Smooth muscle cell (in vitro differentiated cells): ENCODE data around the gene SCYGR4. TPM values are rescaled to one million over a fixed set of nuclear protein-coding genes. Genes with fewer than 3 reads are reported as not detected.
A peak's percentile ranks its signal among the peaks of the same experiment; 100 is the strongest.

Experiments
- DNase-seq: peaks from one replicate; lab custom pipeline; 2025; ENCODE audit not compliant: unreplicated experiment; lab: John Stamatoyannopoulos, UW
- H2AFZ ChIP-seq: fragments of 200-600 bp; sonication (generic); 2 replicates; pipeline ENCODE4 v1.6.0; 2016; ENCODE audit warnings: antibody characterized with exemption, low read depth, mild to moderate bottlenecking
- H3F3A ChIP-seq: fragments of 200-600 bp; sonication (generic); 2 replicates; pipeline ENCODE4 v1.6.0; 2017; ENCODE audit warnings: antibody characterized with exemption, low read depth
- H3K27ac ChIP-seq: fragments of 200-600 bp; sonication (generic); 2 replicates; pipeline ENCODE4 v1.5.1; 2016; ENCODE audit warnings: low read depth, mild to moderate bottlenecking
- H3K27me3 ChIP-seq: fragments of 200-600 bp; sonication (generic); 2 replicates; pipeline ENCODE4 v1.6.1; 2016; ENCODE audit warnings: low read depth, mild to moderate bottlenecking
- H3K36me3 ChIP-seq: fragments of 200-600 bp; sonication (generic); 2 replicates; pipeline ENCODE4 v1.5.1; 2016; ENCODE audit warnings: low read depth
- H3K4me1 ChIP-seq: fragments of 200-600 bp; sonication (generic); 2 replicates; pipeline ENCODE4 v1.5.1; 2016; ENCODE audit warnings: low read depth
- H3K4me2 ChIP-seq: fragments of 200-600 bp; sonication (generic); 2 replicates; pipeline ENCODE4 v1.6.0; 2016; ENCODE audit warnings: mild to moderate bottlenecking
- H3K4me3 ChIP-seq: fragments of 200-600 bp; sonication (generic); 2 replicates; pipeline ENCODE4 v1.5.1; 2016; ENCODE audit warnings: mild to moderate bottlenecking
- H3K79me2 ChIP-seq: fragments of 200-600 bp; sonication (generic); 2 replicates; pipeline ENCODE4 v1.6.0; 2016; ENCODE audit warnings: low read depth, mild to moderate bottlenecking
- H3K9ac ChIP-seq: fragments of 200-600 bp; sonication (generic); 2 replicates; pipeline ENCODE4 v1.6.0; 2016; ENCODE audit warnings: low read depth
- H3K9me3 ChIP-seq: fragments of 200-600 bp; sonication (generic); replicated peaks from 2 replicates; pipeline ENCODE4 v1.5.1; 2016; ENCODE audit warnings: low read depth
- H4K20me1 ChIP-seq: fragments of 200-600 bp; sonication (generic); 2 replicates; pipeline ENCODE4 v1.6.0; 2016; ENCODE audit warnings: low read depth
- CTCF ChIP-seq: fragments of 200-600 bp; sonication (generic); IDR thresholded peaks from 2 replicates; pipeline ENCODE4 v1.5.1; 2017; ENCODE audit warnings: borderline replicate concordance, mild to moderate bottlenecking, antibody characterized with exemption; ENCODE audit not compliant: insufficient read depth, poor library complexity, severe bottlenecking
- WGBS: methylation state at CpG from one replicate; pipeline ENCODE4 v1.1.7; 2016; ENCODE audit warnings: low lambda C conversion rate; 5-methylcytosine and 5-hydroxymethylcytosine counted together
- polyA plus RNA-seq: library from polyadenylated mRNA; unstranded; fragments of >200 nt; fragmentation: Nextera tagmentation; extraction: Ambion mirVana; gene quantifications from 2 replicates; pipeline ENCODE4 v1.2.1, GENCODE V29; 2016
- total RNA-seq: library from RNA; depleted of rRNA; stranded (reverse); fragments of >200 nt; gene quantifications from 2 replicates; pipeline ENCODE4 v1.2.3, GENCODE V29; 2014

The SCYGR4 gene
- total and polyA plus RNA-seq, 2 experiments from 2014 or later: not detected

- Histone ChIP-seq H3K27me3 (no peaks in the 10 kb centered on the region), H3K4me1 (no peaks in the 10 kb centered on the region), H3K27ac (peak overlapping the region; percentile 22), H3K4me2 (peak overlapping the region; percentile 27), H3K4me3 (no peak overlapping the region), H3F3A (no peaks in the 10 kb centered on the region), H3K36me3 (no peaks in the 10 kb centered on the region), H4K20me1 (no peaks in the 10 kb centered on the region), H3K9ac (no peak overlapping the region), H2AFZ (no peak overlapping the region), H3K9me3 (no peaks in the 10 kb centered on the region), H3K79me2 (no peaks in the 10 kb centered on the region)
- no peak for TF ChIP-seq CTCF
- 25% methylated on average over 3 of the region's 3 CpGs for WGBS
- DNase-seq: no peak
Measured at GRCh38 chr2:227607941-227608340, 9.4 kb upstream of the SCYGR4 start.

DNA sequence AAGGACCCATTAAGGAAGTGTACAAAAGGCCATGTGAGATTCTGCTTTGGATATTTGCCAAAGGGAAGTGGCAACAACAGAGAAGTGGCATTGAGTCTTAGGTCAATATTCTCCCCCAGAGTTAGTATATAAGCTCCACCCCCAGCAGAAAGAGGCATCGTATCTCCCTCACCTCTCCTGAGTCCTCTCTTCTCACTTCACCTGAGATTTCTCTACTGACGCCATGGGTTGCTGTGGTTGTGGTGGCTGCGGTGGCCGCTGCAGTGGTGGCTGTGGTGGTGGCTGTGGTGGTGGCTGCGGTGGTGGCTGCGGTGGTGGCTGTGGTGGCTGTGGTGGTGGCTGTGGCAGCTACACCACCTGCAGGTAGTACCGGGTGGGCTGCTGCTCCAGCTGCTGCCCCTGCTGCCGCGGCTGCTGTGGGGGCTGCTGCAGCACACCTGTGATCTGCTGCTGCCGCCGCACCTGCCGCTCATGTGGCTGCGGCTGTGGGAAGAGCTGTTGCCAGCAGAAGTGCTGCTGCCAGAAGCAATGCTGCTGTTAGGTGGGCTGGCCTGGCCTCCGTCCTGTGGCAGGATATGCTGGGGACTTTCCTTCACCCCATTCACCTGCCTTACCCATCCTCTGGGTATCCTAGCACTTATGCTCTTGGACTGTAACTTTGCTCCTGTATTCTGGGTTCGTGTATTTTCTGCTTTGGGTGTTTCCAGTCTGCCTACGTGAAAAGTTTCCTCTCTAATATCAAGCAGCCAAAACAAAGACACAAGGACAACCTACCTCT, 8.5 kb upstream of the SCYGR4 start:
- H3K27me3 ChIP-seq: no peaks in the 10 kb centered on the region
- no peaks in the 10 kb centered on the region for H3K9me3 ChIP-seq
- no peak overlapping the region for H3K4me3 ChIP-seq
- no peak overlapping the region for H2AFZ ChIP-seq
- no peaks in the 10 kb centered on the region for H3K79me2 ChIP-seq
- no peak overlapping the region for H3K4me2 ChIP-seq
- no peaks in the 10 kb centered on the region for H4K20me1 ChIP-seq
- no peaks in the 10 kb centered on the region for H3K4me1 ChIP-seq
- H3K36me3 ChIP-seq: no peaks in the 10 kb centered on the region
- TF ChIP-seq CTCF: no peak
- WGBS: 96% methylated on average over 16 of the region's 16 CpGs
- H3K9ac ChIP-seq: no peak overlapping the region
- H3F3A ChIP-seq: no peaks in the 10 kb centered on the region
- no peak for DNase-seq
- H3K27ac ChIP-seq: no peak overlapping the region

DNA sequence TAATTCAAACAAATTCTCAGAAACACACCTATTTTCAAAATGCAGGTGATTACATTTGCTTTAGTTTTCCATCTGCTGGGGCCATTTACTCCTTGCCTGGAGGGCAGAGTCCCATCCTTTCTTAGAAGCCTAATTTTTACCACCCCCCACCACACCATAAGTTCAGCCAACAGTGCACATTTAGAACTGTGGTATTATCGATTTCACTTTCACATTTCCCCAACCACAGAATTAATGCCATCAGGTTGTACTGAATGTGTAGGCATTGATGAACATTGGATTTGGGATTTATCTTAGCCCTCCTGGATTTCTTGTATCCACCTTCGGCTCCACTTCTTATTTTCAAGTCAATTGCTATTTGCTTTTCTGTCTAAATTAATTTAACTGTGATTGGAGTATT, 7.2 kb upstream of the SCYGR4 start:
- Histone ChIP-seq H3F3A (no peaks in the 10 kb centered on the region), H2AFZ (no peak overlapping the region), H4K20me1 (no peaks in the 10 kb centered on the region), H3K9ac (no peak overlapping the region), H3K27ac (no peak overlapping the region), H3K27me3 (no peaks in the 10 kb centered on the region), H3K4me3 (no peak overlapping the region), H3K36me3 (no peaks in the 10 kb centered on the region), H3K4me2 (no peak overlapping the region), H3K79me2 (no peaks in the 10 kb centered on the region), H3K9me3 (no peaks in the 10 kb centered on the region), H3K4me1 (no peaks in the 10 kb centered on the region)
- WGBS: 95% methylated on average over 2 of the region's 2 CpGs
- TF ChIP-seq CTCF: no peak
- no peak for DNase-seq

DNA sequence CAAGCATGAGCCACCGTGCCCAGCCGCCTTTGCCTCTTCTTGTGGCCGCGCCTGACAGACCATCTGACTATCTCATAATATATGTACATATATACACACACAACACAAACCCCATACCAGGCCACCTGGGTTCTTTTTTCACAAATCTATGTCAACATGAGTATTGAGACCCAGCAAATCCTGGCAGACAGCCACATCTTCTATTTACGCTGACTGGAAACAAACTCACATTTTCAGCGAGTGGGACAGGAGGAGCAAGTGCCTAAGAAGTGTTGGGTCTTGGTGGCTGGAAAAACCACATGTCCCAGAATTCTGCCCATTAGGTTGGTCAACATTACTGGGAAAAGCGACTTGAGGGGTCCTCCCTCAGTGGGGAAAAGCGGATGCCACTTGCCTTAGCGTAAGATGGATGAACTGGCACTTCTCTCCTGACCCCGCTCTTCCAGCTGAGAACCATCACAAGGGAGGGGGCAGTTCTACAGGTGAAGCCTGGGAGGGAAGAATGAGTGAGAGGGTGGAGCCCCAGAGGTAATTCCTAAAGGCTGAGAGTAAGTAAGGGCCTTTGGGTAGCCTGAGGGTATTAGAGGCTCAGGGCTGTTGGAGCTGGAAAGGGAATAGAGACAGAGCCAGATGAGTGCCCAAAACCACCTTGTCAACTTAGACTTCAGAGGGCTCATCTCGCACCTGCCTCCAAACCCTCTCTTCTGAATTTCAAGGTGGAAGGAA, 4.6 kb upstream of the SCYGR4 start:
- no peak for DNase-seq
- TF ChIP-seq CTCF: no peak
- Histone ChIP-seq H3F3A (no peaks in the 10 kb centered on the region), H3K9ac (no peak overlapping the region), H2AFZ (no peak overlapping the region), H3K27ac (no peak overlapping the region), H3K36me3 (no peaks in the 10 kb centered on the region), H3K4me3 (no peak overlapping the region), H3K4me1 (no peaks in the 10 kb centered on the region), H3K4me2 (no peak overlapping the region), H4K20me1 (no peaks in the 10 kb centered on the region), H3K27me3 (no peaks in the 10 kb centered on the region), H3K79me2 (no peaks in the 10 kb centered on the region), H3K9me3 (no peaks in the 10 kb centered on the region)
- 96% methylated on average over 11 of the region's 11 CpGs for WGBS
